GM19397 (cell line): ENCODE measurements around the gene CCSER2.
"Not testable (repeated sequence)": the region's sequence is repeated elsewhere in the genome, so short reads cannot be mapped to it uniquely, and the experiment has no call there.

Experiments
- ATAC-seq: cut with Tn5 transposase; IDR thresholded peaks from one replicate; pipeline ENCODE4 v1.9.1; 2021; ENCODE audit warnings: mild to moderate bottlenecking, moderate library complexity; ENCODE audit not compliant: unreplicated experiment

CCSER2 gene

DNA sequence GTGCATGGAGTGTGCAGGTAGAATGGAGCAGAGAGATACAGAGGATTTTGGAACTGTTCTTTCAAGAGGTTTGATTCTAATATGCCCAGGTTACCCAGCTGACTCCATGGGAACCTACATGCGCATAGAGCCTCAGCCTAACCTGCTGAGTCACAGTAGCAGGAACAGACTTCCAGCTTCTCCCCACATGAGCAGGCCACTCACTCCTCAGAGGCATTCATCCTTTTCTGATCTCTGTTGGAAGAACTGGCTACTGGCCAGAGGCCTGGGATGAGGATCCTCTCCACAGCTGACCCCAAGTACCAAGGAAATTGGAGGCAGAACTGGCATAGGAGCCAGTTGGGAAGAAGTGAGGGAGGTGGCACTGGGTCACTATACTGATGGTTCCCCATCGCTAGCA lies 17.9 kb upstream of the CCSER2 start:
- no peak for ATAC-seq

DNA sequence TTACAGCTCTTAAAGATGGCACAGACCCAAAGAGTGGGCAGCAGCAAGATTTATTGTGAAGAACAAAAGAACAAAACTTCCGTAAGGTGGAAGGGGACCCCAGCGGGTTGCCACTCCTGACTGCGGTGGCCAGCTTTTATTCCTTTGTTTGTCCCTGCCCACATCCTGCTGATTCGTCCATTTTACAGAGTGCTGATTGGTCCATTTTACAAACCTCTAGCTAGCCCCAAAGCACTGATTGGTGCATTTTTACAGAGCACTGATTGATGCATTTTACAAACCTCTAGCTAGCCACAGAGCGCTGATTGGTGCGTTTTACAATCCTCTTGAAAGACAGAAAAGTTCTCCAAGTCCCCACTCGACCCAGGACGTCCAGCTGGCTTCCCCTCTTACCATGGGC lies 16.8 kb upstream of the CCSER2 start:
- ATAC-seq: no peak

DNA sequence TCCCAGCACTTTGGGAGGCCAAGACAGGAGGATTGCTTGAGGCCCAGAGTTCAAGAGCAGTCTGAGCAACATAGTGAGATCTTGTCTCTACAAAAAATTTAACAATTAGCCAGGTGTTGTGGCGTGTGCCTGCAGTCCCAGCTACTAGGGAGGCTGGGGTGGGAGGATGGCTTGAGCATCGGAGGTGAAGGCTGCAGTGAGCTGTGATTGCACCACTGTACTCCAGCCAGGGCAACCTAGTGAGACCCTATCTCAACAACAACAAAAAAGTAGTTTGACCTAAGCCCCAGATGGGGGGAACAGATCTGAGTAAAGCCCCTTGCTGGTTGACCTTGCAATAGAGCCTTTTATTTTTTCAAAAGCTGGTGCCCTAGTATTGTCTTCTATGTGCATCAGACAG lies 15.6 kb upstream of the CCSER2 start:
- ATAC-seq: no peak

DNA sequence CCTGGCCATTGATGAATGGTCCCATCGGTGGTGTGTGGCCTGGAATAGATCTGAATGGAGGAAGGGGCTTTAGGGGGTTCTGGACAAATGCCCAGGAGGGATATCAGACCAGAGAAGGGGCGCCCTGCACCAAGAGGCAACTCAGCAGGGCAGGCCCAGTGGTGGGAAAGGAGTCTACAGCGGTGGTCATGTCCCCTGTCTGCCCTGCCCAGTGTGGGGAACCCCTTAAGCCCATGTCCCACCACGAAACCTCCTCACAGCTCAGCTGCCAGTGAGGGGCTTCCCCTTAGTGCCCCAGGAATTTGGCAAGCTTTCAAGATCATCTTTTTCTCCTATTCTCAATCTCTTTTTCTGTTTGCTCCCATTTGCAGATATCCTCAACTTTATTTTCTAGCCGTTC lies 14.1 kb upstream of the CCSER2 start:
- ATAC-seq: no peak

DNA sequence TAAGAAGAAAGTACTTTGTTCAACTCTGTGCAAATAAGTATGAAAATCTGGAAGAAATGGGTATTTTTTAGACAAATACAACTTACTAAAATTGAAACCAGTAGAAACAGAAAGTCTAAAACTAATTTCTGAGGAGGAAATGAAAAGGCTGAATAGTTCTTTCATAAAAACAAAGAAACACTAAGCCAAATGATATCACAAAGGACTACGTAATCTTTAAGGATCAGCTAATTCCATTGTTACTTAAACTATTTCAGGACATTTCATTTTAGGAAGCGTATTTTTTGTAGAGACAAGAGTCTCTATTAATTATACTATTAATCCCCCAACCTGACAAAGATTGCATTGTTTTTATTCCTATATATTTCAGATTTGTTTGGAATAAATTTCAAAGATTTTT lies 11.2 kb upstream of the CCSER2 start:
- no peak for ATAC-seq

DNA sequence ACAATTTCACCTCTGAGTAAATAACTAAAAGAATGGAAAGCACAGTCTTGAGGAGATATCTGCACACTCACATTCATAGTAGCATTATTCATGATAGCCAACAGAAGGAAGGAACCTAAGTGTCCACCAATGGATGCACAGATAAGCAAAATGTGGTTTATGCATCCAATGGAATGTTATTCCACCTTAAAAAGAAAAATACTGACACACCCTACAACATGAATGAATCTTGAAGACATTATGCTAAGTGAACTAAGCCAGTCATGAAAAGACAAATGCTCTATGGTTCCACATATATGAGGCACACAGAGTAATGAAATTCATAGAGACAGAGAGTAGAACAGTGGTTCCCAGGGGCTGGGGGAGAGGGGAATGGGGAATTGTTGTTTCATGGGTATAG lies 6.5 kb upstream of the CCSER2 start:
- no peak for ATAC-seq

DNA sequence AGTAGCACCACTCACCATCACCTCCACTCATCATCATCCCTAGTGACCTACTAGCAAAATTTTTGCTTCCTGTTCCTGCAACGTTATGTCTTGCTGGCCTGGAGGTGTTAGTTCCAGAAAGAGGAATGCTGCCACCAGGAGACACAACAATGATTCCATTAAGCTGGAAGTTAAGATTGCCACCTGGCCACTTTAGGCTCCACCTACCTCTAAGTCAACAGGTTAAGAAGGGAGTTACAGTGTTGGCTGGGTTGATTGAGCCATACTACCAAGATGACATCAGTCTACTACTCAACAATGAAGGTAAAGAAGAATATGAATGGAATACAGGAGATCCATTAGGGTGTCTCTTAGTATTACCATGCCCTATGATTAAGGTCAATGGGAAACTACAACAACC lies 4.8 kb upstream of the CCSER2 start:
- not testable (repeated sequence) for ATAC-seq

DNA sequence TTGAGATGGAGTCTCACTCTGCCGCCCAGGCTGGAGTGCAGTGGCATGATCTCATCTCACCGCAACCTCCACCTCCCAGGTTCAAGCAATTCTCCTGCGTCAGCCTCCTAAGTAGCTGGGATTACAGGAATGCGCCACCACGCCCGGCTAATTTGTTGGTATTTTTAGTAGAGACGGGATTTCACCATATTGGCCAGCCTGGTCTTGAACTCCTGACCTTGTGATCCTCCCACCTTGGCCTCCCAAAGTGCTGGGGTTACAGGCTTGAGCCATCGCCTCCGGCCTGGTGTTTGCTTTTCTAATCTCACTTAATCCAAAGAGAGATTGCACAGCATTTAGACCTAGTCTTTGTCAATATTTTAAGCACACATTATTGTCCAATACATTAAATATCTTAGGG lies 1.4 kb upstream of the CCSER2 start:
- not testable (repeated sequence) for ATAC-seq

DNA sequence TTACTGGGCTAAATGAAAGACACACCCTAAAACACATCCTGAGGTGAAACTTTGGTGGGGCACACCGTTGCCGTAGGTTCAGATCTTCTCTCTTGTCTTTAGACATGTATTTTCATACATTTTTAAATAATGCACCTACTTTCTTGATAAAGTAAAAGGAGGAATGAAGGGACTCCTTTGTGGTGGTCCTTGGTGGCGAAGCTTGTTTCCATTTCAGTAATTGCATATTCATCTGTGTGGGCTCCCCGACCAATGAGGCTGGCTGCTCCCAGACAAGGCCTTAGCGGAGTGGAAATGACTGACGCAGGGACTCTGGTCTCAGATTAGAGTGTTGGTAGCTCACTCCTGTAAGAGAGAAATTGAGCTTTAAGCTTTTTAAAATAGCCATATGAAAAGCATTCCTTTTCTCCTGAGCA lies 815 bp downstream of the CCSER2 start:
- ATAC-seq: peak; percentile 7

DNA sequence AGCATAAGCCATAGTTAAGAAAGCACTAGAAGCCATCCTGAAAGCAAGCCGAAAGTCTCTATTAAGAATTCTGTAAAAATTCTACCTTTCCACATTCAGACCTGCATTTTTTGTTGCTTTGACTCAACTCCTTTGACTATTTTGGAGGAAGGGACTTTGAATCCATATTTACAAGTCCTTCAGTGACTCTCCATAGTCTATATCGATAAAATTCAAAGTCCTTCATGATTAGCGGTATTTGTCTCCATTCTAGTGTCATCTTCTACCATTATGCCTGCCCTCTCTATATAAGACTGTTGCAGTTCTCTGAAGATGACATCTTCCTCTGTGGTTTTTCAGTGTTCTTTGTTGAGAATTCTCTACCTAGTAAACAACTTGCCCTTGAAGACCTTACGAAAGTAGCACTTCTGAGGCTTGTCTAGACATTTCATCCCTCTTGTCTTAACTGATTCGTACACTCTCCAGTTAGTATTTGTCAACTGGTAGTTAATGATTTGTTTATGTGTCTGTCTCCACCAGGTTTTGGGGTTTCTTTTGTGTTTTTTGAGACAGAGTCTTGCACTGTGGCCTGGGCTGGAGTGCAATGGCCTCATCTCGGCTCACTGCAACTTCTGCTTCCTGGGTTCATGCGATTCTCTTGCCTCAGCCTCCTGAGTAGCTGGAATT lies 1.7 kb downstream of the CCSER2 start:
- ATAC-seq: peak; percentile 55

DNA sequence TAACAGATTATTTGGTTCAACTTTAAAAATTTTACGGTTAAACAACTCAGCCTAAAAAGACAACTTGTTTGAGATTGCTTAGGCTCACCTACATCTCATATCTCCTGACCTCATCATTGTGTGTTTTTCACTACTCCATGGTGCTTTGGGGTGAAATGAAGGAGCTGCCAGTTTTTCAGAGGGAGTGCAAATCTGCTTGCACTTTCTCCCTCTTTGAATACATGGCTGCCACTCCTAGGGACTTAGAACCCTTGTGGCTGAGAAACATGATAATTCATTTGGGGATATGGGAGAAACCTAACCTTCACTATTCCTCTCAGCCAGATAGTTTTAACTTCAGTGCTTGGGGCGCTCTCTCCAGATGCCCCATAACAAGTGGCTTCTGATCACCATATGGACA lies 2.7 kb downstream of the CCSER2 start:
- no peak for ATAC-seq

DNA sequence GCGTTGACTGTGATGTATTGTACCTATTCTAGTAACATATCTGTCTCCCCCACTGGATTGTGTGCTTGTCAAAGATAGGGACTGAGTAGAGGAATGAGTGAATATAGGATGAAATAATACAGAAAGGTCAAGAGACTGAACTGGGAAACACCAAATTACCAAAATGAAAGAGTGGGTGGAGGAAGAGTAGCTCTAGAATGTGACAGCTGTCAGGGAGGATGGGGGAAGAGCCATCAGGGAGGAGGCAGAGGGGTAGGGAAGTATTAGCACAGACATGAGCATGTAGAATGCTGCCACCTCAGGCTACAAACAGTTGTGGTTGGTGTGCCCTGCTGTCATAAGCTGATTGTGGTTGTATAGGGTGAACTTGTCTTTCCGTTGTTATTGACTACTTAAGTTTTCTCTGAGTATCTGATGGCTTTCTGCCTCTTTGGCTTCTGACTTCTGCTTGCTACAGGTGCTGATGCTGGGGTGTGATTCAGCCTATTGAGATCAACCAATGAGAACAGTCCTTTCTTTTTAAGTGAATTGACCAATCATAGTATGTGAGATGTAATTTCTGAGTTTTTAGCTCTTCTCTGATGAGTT lies 5.6 kb downstream of the CCSER2 start:
- ATAC-seq: no peak

DNA sequence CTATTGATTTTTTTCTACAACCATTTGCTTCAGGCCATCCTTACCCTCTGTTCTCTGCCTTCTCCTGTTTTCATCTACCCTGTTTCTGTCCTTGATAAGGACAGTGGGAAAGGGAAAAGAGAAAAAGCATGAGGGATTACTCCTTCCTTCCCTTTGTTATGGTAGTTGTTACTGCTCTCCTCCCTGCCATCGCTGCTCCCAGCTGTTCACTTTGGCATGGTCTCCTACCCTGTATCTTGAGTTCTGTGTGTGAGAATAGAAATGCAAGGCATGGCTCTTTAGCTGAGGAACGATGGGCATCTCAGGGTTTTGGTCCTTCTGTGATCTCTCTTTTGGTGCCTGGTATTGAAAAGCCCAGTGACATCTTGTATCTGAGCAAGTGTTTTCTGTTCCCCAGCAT lies 6.4 kb downstream of the CCSER2 start:
- ATAC-seq: no peak

DNA sequence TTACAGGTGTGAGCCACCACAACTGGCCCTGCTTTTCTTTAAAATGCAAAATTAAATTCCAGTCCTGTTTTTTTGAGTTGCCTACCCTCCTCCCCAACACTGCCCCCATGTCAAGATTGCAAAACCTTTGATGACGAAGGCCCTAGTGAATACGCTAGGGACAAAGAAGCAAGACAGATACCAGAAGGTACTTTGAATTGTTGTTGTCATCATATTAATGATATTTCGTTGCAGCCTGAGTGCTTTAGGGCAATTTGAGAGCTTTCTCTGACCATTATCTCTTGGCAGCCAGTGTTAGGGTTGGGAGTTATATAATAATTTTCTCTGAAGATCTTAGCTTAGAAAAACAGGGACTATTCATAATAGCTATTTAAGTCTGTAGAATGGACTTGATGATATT lies 7.1 kb downstream of the CCSER2 start:
- no peak for ATAC-seq

DNA sequence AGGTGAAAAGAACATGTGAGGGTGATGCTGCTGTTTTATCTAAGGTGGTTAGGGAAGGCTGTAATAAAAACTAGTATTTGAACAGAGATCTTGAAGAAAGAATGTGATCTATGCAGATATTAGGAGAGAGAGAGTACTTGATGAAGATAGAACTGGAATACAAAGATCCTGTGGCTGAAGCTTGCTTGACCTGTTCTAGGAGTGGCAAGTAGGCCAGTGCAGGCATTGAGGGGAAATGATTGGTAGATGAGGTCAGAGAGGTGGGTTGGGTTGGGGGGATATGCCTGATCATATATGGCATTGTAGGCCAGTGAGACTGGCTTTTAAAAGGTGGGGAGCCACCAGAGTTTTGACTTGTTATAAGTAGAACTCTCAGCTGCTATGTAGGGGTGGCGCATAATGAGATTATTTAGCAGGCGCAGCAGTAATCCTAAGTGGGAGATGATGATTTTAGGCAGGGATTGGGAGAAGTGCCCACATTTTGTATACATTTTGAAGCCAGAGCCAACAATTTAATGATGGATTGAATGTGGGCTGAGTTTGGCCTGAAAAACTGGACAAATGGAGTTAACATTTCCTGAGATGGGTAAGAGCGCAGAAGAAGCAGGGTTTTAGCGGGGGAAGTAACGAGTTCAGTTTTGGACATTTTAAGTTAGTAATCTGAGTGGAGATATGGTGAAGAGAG lies 8.2 kb downstream of the CCSER2 start:
- ATAC-seq: no peak

DNA sequence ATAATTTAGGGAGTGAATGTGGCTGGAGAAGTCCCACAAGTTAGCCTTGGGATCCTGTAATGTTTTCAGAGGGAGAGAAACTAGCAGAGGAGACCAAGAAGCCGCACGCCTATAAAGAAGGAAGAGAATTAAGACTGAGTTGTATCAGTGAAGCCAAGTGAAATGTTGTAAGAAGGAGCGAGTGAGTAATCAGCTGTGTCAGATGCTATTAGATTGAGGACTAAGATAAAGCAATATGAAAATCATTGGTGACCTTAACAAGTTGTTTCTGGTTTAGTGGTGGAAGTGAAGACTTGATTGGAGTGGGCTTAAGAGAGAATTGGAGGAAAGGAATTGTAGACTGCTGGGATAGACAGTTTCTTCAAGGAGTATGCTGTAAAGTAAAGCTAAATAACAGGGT lies 8.8 kb downstream of the CCSER2 start:
- no peak for ATAC-seq

DNA sequence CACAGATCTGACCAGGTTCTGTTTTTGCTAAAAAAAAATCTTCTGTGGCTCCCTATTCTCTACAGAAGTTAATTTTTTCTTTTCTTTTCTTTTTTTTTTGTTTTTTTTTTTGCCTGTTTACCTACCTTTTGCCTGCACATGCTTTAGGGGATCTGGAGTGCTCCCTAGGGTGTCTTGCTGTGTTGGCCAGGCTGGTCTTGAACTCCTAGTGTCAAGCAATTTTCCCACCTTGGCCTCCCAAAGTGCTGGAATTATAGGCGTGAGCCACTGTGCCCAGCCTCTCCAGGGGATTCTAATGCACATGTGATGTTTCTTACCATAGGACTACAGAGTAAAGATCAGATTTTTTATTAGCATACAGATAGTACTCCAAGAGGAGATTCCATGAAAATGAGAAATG lies 10.6 kb downstream of the CCSER2 start:
- ATAC-seq: no peak

DNA sequence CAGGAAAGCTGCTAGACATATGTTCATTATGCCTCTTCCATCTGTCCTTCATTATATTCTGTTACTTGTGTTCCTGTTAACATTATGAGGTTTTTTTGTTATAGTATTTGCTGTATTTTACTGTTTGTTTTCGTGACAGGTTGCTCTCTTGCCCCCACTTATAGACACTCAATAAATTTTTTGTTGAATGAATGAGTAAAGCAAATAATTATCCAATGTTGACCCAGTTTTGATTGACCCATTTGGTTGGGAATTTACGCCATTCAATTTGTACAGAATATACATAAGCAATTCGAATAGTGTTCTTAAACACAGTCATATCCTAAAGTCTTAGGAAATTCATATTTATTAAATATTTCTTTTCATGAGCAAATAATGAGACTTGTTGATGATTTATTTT lies 11.8 kb downstream of the CCSER2 start:
- no peak for ATAC-seq

DNA sequence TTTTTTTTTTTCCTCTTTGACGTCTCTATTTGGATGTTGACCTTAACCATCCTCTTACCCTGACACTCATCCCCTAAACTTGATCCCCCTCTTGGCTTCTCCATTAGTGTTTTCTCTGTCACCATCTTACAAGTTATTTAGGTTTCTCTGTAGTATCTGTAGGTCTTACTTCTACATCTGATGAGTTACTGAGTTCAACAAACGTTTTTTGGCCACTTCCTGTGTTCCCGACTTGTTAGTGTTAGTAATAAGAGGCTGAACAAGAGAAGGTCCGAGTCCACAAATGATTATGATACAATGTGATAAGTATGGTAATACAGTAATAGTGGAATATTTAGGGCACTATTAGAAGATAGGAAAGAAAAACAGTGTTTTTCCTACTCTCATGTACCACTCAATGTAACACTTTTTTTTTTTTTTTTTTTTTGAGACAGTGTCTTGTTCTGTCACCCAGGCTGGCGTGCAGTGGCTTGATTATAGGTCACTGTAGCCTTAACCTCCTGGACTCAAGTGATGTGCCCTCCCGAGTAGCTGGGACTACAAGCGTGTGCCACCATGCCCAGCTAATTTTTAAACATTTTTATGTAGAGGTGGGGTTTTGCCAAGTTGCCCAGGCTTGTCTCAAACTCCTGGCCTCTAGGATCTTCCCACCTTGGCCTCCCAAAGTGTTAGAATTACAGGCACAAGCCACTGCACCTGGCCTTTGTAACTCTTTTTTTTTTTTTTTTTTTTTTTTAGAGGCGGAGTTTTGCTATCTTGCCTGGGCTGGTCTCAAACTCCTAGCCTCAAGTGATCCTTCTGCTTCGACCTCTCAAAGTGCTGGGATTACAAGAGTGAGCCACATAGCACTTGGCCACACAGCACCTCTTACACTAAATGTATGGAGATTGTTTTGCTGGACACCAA lies 12.5 kb downstream of the CCSER2 start:
- ATAC-seq: no peak

DNA sequence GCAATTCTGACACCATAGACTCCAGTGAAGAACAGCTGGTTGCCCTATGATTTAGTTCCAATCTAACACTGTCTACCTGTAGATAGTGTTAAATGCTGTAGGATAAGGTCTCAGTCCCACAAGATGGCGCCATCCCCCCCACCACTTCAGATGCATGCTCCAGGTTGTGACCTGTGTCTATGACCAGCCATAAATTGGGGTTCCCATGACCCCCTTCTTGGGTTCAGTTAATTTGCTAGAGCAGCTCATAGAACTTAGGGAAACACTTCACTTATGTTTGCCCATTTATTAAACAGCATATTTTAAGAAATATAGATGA lies 13.1 kb downstream of the CCSER2 start:
- ATAC-seq: no peak

DNA sequence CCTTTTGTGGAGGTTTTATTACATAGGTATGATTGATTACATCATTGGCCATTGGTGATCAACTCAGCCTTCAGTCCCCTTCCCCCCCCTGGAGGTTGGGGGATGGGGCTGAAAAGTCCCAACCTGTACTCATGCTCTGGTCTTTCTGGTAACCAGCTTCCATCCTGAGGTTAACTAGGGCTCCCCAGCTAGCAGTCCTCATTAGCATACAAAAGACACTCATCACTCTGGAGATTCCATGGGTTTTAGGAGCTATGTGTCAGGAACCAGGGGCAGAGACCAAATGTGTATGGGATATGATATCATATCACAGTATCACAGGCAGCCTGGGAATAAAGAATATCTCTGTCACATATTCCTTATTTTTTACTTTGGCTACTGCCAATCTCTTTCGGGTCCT lies 13.6 kb downstream of the CCSER2 start:
- no peak for ATAC-seq

DNA sequence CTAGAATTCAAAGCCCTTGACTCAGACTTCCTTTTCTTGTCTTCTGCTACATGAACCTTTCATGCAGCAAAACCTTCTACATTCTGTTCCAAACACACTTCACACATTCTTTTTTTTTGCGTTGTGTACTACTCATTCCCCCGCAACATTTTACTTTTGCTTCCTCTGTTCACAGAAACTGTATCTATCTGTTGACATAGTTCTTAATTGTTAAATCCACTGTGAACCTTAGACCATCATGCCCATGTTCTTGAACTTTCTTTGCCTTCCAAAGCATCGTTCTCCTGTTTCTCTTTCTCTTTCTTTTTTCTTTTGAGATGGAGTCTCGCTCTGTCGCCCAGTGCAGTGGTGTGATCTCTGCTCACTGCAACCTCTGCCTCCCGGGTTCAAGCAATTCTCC lies 14.2 kb downstream of the CCSER2 start:
- ATAC-seq: no peak
